ENCODE results near the gene GAB3.

The GAB3 gene

DNA sequence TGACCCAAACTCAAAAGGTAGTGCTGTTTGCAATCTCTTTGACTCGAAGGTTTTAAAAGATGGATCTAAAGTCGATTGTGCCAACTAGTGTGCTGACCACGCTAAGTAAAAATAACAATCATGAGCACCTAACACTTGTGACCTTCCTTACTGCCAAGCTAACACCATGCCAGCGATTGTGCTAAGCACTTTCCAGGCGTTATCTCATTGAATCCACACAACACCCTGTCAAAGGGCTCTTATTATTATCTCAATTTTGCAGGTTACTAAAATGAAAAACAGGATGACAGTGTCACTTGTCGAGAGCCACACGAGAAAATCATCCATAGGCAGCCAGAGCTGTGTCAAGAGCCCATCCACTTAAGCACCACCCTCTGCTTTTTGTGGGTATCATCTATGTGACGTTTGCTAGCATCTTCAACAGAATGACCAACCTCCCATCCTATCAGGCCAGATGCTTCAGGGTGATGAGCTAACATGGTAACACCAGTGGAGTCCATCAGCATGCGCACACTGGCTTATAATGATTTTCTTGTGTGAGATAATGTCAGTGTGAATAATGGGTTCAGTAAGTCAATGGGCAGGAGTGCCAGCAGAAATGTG, 893 bp upstream of the GAB3 start:
- no peak for DNase-seq (ENCODE audit: low read depth, low spot score)

DNA sequence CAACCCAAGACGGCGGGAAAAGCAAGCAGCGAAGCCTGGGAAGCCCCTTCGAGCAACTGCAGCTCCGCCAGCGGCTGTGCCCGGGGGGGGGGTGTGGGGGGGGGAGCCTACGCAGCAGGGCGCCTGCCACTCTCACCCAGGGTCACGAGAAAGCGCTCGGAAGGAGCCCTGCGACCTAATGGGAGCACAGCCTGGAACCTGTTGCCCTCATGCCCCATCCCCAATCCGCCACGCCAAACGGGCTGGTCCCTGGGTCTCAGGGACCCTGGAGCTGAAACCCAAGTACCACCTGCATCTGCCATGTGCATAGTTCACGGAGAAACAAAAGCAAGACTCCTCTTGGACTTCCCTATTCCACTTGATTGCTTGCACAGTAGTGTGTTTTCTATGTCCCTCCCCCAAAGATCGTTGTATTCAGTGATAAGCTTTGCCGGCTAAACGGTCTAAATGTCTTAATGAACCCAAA, 359 bp upstream of the GAB3 start:
- DNase-seq (ENCODE audit: low read depth, low spot score), result no peak

DNA sequence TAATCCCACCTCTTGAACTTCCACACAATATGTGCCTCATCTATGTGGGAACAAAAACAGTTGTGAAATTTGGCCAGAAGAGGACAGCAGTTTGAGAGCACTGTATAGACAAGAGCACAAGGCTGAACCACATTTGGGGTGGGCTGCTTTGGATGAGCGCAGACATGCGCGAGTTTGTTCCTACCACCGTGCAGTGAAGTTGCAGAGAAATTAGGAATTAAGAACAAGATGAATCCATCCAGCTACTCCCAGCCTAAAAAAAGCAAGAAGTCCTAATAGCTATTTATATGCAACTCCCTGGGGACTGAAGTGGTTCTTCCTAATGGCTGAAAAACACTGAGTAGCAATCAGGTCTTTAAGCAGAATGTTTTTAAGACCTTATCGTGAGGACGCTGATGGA, 1.0 kb downstream of the GAB3 start:
- no peak for DNase-seq (ENCODE audit: low read depth, low spot score)

DNA sequence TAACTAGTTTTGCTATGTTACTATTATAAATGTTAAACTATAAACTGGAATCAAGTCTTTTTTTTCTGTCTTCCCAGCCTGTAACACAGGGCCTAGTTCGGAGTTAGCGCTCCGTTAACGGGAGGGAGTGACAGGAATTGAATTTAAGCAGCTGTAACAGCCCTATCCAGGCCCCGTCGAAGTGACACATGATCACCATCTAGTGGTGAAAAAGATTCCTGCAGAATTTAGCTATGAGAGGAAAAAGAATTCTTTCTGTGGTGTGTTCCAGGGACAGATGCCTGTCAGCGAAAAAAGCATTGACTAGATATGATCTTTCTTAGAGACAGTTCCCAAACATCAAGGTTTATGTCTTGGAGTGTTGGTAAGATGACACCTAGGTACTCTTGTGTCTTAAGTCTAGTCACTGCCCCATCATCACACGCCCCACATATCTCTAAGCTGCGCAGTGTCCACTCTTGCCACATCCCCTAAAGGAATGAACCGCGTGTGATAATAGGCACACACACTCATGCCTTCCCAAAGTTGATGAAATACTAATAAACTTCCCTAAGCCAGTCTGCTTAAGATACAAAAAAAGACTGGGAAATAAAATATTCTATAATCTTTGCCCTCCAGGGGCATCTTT, 2.1 kb downstream of the GAB3 start:
- no peak for DNase-seq (ENCODE audit: low read depth, low spot score)

DNA sequence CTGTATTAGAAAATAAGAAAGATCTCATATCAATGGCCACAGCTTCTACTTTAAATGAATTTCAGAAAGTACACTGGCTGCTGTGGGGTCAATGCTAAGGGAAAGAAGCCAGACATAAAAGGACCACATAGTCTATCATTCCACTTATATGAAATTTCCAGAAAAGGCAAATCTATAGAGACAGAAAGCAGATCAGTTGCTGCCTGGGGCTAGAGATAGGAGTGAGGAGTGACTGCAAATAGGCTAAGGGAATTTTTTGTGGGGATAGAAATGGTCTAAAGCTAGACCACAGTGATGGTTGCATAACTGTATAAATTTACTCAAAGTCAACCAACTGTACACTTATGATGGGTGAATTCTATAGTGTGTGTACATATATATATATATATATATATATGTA, 8.3 kb downstream of the GAB3 start:
- DNase-seq (ENCODE audit: low read depth, low spot score), result no peak

DNA sequence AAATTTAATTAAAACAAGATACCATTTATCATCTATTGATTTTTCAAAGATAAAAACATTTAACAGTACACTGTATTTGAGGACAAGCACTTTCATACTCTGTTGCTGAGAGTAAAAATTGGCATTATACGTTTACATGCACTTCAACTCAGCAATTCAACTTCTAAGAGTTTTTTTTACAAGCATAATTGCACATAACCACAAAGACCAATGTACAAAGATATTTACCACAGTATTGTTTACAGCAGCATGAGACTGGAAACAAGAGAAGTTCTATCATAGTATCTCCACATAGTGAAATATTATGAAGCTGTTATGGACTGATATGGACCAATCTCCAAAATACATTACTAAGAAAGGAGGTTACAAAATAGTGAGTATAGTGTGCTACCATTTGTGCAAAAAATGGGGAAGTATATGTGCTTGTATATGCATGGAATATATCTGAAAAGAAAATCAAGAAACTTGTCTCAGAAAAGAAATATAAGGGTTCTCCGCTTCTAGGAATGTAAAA, 10.9 kb downstream of the GAB3 start:
- DNase-seq (ENCODE audit: low read depth, low spot score), result no peak

- DNase-seq (ENCODE audit: low read depth, low spot score), result no peak
These were observed 12.7 kb downstream of the GAB3 start for GRCh38 chrX:154738011-154738738.

- DNase-seq (ENCODE audit: low read depth, low spot score), result no peak
These were observed 13.7 kb downstream of the GAB3 start for GRCh38 chrX:154737136-154737535.

GRCh38 chrX:154735695-154736393, 15.0 kb downstream of the GAB3 start:
- no peak for DNase-seq (ENCODE audit: low read depth, low spot score)

DNA sequence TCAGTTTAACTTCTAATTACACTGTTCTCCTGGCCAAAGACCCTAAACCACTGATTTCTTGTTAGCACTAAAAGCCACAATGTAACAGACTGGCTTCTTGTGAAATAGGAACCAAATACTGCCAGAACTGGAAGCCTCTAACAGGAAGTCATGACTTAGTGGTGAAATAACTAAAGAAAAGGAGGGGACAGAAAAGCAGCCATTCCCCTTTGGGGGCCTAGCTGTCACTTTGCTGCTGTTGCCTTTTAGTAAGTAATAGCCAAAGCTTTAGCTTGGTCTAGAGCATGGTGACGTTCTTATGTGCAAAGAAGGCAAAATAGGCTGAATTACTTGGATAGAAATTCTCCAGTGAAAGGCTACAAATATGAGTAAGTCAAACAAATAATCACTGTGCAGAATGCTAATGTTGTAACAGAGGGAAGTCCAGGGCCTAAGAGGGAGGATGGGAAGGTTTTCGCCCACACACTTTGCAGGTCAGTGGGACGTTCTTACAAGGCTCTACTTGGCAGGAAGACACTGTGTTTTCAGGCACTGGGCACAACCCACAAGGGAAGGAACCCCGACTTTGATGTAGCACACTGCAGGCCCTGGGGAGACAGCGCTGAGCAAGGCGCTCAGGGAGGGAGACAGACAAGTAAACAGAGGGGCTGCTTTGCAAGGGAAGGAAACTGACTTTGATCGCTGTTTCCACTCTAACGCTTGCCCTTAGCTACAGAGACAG, 16.7 kb downstream of the GAB3 start:
- no peak for DNase-seq (ENCODE audit: low read depth, low spot score)

DNA sequence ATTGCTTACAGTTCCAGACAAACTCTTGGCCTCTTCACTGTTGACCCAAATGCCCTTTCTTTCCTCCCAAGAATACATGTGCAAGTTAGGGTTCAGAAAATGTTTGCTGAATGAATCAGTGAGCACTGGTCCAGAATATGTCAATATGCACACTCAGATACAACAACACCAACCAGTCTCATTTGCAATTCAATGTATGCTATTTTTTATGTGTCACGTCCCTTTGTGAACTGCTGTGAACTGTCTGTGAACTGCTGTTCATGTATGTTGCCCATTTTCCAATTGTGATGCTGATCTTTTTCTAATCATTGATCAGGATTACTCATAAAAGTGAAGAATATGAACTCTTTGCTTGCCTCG, 17.8 kb downstream of the GAB3 start:
- DNase-seq (ENCODE audit: low read depth, low spot score), result no peak

- DNase-seq (ENCODE audit: low read depth, low spot score), result no peak
These were observed 18.3 kb downstream of the GAB3 start for GRCh38 chrX:154732421-154733065.

- DNase-seq (ENCODE audit: low read depth, low spot score), result no peak
These were observed 19.0 kb downstream of the GAB3 start for GRCh38 chrX:154731881-154732280.

GRCh38 chrX:154731184-154731583, 19.7 kb downstream of the GAB3 start:
- DNase-seq (ENCODE audit: low read depth, low spot score), result no peak

DNA sequence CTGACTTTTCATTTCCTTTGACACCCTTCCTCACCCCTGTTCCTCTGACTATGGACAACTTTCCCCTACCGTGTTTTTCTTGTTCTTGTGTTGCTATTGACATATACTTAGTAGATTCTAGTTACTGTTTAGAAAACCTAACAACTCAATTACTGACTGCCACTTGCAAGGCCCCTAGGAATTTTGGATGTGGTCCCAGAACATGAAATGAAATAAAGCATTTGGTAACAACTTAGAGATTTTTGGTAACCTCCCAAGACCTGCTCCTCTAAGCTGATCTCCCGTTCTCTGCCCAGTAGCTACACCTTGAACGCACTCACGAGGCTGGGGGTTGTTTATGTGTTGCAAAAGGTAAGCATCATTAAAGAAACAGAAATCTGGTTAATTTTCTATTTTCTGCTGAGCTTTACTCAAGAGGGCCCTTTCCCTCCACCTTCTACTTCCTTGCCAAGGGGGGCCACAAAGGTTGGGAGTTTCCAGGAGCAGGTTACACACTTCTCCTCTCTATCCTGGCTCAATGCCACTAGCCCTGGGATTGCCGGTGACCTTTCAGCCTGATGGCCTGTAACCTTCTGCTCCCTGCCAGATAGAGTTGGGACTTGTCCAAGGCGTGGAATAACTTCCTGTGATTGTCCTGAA, 20.5 kb downstream of the GAB3 start:
- no peak for DNase-seq (ENCODE audit: low read depth, low spot score)

- DNase-seq (ENCODE audit: low read depth, low spot score), result no peak
These were observed 21.4 kb downstream of the GAB3 start for GRCh38 chrX:154729439-154729838.

DNA sequence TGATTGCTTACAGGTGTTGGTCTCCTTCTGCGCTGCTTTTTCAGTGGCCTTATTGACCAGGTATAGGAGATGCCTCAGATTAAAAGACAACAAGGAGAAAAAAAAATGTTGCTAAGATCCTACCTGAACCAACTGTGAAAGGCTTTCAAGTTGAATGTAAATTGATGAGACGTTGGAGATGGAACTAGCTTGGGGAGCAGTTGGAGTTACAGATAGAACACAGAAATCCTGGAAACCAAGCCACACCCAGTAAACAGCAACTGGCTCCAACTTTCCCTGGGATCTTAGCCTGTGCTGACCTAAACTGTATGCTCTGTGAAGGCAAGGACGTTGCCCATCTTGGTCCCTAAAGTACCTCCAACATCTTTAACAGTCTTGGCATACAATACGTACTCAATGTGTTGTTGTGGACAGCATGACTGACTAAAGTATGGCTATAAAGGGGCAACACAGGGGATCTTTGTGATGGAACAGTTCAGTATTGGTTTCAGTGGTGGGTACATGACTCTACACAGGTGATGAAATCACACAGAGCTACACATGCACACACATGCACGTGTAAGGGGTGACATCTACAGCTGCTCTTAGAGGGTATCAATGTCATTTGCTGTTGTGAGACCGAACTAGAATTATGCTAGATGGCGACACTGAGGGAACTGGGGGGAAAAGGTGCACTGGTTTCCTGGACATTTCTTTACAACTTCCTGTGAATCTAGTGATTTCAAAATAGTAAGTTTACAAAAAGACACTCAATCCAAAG, 22.3 kb downstream of the GAB3 start:
- no peak for DNase-seq (ENCODE audit: low read depth, low spot score)

DNA sequence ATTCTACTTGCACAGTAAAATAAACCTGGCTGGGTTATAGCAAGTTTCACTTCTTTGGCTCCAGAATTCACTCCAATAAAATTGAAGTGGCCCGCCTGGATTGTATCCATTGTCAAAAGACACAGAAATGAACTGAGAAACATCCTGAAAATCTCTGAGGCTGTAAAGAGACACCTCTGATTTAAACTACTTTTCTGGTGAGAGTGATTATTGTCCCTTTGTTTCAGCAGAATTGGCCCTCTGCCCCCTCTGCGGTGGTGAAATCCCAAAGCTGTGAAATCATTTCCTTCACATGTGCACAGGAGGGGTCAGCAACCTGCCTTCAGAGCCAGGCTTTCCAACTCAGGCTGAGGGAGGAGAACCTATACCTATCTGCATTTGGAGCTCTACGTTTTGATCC, 23.0 kb downstream of the GAB3 start:
- no peak for DNase-seq (ENCODE audit: low read depth, low spot score)

GRCh38 chrX:154727418-154727817, 23.5 kb downstream of the GAB3 start:
- DNase-seq (ENCODE audit: low read depth, low spot score), result no peak

All from brain pericyte (primary cell).